Lung (tissue), 12 donors: ENCODE data around the gene TLCD1. TPM values are rescaled to one million over a fixed set of nuclear protein-coding genes. Genes with fewer than 3 reads are reported as not detected.
"Not testable (repeated sequence)": the region's sequence is repeated elsewhere in the genome, so short reads cannot be mapped to it uniquely, and the experiment has no call there.

ENCODE experiments used
- ATAC-seq: fragments of 200-7000 bp; cut with Tn5 transposase; one replicate; pipeline ENCODE4 v1.9.1; 2020; ENCODE audit warnings: moderate number of reproducible peaks; ENCODE audit not compliant: insufficient read depth, low FRiP score
- DNase-seq, 3 donors: peaks; one replicate each; pipeline ENCODE4 v3.0.0-alpha.2; 2013 to 2017
- H3K27ac ChIP-seq, 2 donors: one replicate each; pipeline ENCODE4 v1.5.1; 2013; ENCODE audit warnings: mild to moderate bottlenecking in 2 of 2, moderate library complexity in 2 of 2, control low read depth in 1 of 2, inconsistent platforms in 1 of 2, low read depth in 1 of 2, low read length in 1 of 2
- H3K27me3 ChIP-seq, 3 donors: one replicate each; pipeline ENCODE4 v1.5.1; 2013; ENCODE audit warnings: low read length in 2 of 3; ENCODE audit not compliant: control insufficient read depth in 3 of 3, insufficient read depth in 3 of 3
- H3K36me3 ChIP-seq, 4 donors: one replicate each; pipeline ENCODE4 v1.5.1; 2013; ENCODE audit warnings: low read length in 4 of 4, mild to moderate bottlenecking in 1 of 4, moderate library complexity in 1 of 4; ENCODE audit not compliant: control insufficient read depth in 4 of 4, insufficient read depth in 4 of 4
- H3K4me1 ChIP-seq, 5 donors: one replicate each; pipeline ENCODE4 v1.5.1; 2013; ENCODE audit warnings: low read length in 5 of 5, mild to moderate bottlenecking in 2 of 5, moderate library complexity in 1 of 5; ENCODE audit not compliant: control insufficient read depth in 5 of 5, insufficient read depth in 5 of 5
- H3K4me3 ChIP-seq: one replicate; pipeline ENCODE4 v1.5.1; 2013; ENCODE audit warnings: mild to moderate bottlenecking, control low read depth, moderate library complexity
- H3K9ac ChIP-seq, 2 donors: one replicate each; pipeline ENCODE4 v1.5.1; 2013; ENCODE audit warnings: low read length in 2 of 2, control low read depth in 1 of 2; ENCODE audit not compliant: insufficient read depth in 1 of 2
- H3K9me3 ChIP-seq, 4 donors: one replicate each; pipeline ENCODE4 v1.5.1; 2013; ENCODE audit warnings: low read length in 3 of 4, mild to moderate bottlenecking in 1 of 4, moderate library complexity in 1 of 4; ENCODE audit not compliant: control insufficient read depth in 4 of 4, insufficient read depth in 3 of 4
- WGBS, 2 donors: extraction: QIAGEN DNeasy Blood & Tissue Kit; methylation state at CpG; one replicate each; pipeline ENCODE4 v1.1.7; 2013; 5-methylcytosine and 5-hydroxymethylcytosine counted together
- polyA plus RNA-seq, 2 donors: library from polyadenylated mRNA; stranded (reverse); fragments of 200-250 nt; gene quantifications; one replicate each; pipeline ENCODE4 v1.2.1, GENCODE V29; 2013
- total RNA-seq, 2 donors: library from RNA; depleted of rRNA in 1 of 2; stranded (reverse); fragments of >200 nt in 1 of 2; gene quantifications; one replicate each; pipeline ENCODE4 v1.2.1, GENCODE V29; 2014 to 2021
- TF ChIP-seq, protein P1 (sequence below): IDR thresholded peaks from 2 replicates; pipeline ENCODE4 v1.5.1; 2012; ENCODE audit warnings: mild to moderate bottlenecking; ENCODE audit errors: control extremely low read depth, extremely low read depth
- donor health status: control.
- donor health status: control.
- donor health status: Bipolar disorder and iron deficiency.
- donor health status: healthy.
- donor health status: DM: yes; HTN: yes; CAD: no.

The TLCD1 gene
- total and polyA plus RNA-seq, 4 donors: 3.8 to 42.0 (median 28.7) TPM

DNA sequence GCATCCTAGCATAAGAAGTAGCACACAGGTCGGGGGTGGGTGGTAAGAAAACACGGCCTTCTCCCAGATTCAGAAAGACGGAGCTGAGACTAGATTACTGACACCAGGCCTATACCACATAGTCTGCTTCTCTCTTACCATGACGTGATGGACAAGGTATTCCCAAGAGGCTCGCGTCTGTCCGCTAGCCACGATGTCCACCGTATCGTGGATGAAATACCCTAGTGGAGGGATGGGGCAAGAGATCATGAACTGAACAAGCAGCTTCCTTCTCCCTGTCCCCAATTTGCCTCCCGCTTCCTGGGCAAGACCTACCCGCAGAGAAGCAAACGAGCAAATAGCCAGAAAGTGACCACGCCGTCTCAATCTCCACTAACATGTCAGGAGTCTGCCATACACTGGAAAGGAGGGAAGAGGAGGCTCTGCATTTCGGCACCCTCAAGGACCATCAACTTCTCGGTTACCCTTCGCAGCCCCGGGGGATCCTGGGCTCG lies 820 bp downstream of the TLCD1 start:
- peak overlapping the region in 1 of 2 donors; percentile 92 for H3K27ac ChIP-seq
- peaks cover 0 to 54% (median 16%) of the 10 kb centered on the region in 5 donors for H3K4me1 ChIP-seq

GRCh38 chr17:28724500-28725165 lies 1.4 kb downstream of the TLCD1 start:
- H3K27me3 ChIP-seq: no peaks in the 10 kb centered on the region
- 81 to 84% methylated on average over 10 of the region's 10 CpGs for WGBS, 2 donors
- no peak for DNase-seq
- no peaks in the 10 kb centered on the region for H3K9me3 ChIP-seq
- peaks cover 0 to 56% (median 16%) of the 10 kb centered on the region in 5 donors for H3K4me1 ChIP-seq
- no peak for ATAC-seq
- H3K4me3 ChIP-seq: no peak overlapping the region
- H3K36me3 ChIP-seq: peaks cover 9 to 35% (median 25%) of the 10 kb centered on the region in 4 donors
- peak overlapping the region in 1 of 2 donors; percentile 92 for H3K27ac ChIP-seq
- no peak overlapping the region for H3K9ac ChIP-seq
- TF ChIP-seq, protein P1, sequence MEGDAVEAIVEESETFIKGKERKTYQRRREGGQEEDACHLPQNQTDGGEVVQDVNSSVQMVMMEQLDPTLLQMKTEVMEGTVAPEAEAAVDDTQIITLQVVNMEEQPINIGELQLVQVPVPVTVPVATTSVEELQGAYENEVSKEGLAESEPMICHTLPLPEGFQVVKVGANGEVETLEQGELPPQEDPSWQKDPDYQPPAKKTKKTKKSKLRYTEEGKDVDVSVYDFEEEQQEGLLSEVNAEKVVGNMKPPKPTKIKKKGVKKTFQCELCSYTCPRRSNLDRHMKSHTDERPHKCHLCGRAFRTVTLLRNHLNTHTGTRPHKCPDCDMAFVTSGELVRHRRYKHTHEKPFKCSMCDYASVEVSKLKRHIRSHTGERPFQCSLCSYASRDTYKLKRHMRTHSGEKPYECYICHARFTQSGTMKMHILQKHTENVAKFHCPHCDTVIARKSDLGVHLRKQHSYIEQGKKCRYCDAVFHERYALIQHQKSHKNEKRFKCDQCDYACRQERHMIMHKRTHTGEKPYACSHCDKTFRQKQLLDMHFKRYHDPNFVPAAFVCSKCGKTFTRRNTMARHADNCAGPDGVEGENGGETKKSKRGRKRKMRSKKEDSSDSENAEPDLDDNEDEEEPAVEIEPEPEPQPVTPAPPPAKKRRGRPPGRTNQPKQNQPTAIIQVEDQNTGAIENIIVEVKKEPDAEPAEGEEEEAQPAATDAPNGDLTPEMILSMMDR: no peak

More for the DNA sequence above, 820 bp downstream of the TLCD1 start:
- Histone ChIP-seq H3K4me3 (peak overlapping the region; percentile 39), H3K9ac (no peak overlapping the region), H3K9me3 (no peaks in the 10 kb centered on the region), H3K27me3 (no peaks in the 10 kb centered on the region), H3K36me3 (peaks cover 9 to 35% (median 23%) of the 10 kb centered on the region in 4 donors)
- ATAC-seq: no peak
- 30 to 40% methylated on average over 20 of the region's 20 CpGs for WGBS, 2 donors
- DNase-seq: peak in 2 of 3 donors; percentile 27 to 48
- TF ChIP-seq, protein P1: no peak

DNA sequence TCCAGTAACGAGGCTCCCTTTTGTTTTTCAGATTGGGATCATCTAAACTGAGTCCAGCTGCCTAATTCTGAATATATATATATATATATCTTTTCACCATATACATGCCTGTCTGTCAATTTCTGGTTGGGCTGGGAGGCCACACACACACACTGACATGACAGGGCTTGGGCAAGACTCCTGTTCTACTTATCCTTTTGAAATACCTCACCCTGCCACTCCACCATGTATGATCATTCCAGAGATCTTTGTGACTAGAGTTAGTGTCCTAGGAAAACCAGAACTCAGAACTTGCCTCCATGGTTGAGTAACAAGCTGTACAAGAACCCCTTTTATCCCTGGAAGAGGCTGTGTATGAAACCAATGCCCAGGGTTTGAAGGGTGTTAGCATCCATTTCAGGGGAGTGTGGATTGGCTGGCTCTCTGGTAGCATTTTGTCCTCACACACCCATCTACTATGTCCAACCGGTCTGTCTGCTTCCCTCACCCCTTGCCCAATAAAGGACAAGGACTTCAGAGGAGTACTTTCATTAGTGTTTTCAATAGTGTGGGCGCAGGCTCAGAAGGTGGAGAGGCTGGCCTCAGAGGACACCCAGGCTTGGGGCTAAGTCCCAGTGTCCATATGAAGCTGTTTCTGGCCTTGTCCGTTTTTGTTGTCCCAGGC lies 2.1 kb downstream of the TLCD1 start:
- Histone ChIP-seq H3K27ac (peak overlapping the region in 1 of 2 donors; percentile 18), H3K4me1 (peaks cover 0 to 56% (median 13%) of the 10 kb centered on the region in 5 donors), H3K36me3 (peaks cover 9 to 35% (median 25%) of the 10 kb centered on the region in 4 donors)
- ATAC-seq, H3K27me3 ChIP-seq, H3K4me3 ChIP-seq, DNase-seq, H3K9me3 ChIP-seq, H3K9ac ChIP-seq: not testable (repeated sequence)
- WGBS, 2 donors: 76 to 89% methylated on average over 4 of the region's 4 CpGs
